Smooth muscle cell of the brain vasculature (primary cell): ENCODE results near the gene MAPK8IP2.
"Not testable (repeated sequence)": the region's sequence is repeated elsewhere in the genome, so short reads cannot be mapped to it uniquely, and the experiment has no call there.

ENCODE experiments used
- DNase-seq: peaks from one replicate; pipeline ENCODE4 v3.0.0-alpha.2; 2012; ENCODE audit warnings: low read depth, low spot score

MAPK8IP2 gene

DNA sequence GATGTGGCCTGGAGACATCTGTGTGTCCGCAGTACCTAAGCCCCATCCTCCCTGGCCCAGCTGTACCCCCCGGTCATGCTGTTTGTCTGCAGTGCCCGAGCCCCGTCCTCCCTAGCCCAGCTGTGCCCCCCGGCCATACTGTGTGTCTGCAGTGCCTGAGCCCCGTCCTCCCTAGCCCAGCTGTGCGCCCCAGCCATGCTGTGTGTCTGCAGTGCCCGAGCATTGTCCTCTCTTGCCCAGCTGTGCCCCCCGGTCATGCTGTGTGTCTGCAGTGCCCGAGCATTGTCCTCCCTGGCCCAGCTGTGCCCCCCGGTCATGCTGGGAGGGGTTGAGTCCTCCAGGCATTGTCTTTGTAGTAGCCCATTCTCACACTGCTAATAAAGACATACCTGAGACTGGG lies 35.0 kb downstream of the MAPK8IP2 start:
- DNase-seq = no peak

DNA sequence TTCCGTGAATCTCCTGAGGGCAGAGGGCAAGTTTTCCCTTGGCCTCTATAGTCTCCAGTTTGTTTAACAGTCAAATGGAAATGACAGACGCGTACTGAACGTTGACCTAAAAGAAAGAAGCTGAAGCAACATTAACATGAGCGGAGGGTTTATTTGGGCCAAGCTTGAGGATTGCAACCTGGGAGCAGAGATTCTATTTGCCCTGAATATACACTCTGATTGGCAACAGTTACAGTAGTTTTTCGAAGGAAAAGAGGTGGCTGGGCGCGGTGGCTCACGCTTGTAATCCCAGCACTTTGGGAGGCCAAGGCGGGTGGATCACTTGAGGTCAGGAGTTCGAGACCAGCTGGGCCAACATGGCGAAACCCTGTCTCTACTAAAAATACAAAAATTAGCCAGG lies 39.7 kb downstream of the MAPK8IP2 start:
- not testable (repeated sequence) for DNase-seq

DNA sequence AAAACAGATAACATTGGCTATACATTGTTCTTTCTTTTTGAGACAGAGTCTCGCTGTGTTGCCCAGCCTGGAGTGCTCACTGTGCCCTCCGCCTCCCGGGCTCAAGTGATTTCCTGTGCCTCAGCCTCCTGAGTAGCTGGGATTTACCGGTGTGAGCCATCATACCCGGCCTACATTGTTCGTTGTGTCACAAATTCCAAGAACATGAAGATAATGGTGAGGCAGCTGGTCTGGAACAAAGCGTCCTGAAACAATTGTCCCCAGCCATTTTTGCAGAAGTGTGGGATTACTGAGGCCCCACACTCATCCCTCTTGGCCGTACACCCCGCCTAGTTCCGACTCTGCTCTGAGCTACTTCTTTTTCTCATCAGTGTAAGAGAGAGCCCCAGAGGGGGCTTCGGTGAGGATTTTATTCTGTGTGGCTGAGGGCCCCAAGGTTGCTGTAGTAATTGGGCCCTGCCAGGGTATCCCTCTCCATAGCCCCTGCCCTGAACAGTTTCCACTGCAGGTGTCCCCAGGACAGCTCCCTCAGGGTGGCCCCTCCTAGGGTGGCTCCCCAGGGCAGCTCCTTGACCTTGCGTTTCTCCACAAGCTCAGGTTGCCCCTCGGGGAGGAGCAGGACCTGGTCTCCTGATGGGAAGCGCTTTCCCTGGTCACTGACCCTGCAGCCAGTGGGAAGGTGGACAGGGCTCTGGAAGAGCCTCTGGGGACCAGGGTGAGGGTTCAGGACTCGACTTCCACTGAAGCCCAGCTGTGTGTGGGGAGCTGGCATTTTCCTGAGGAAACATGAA lies 40.5 kb downstream of the MAPK8IP2 start:
- no peak for DNase-seq

DNA sequence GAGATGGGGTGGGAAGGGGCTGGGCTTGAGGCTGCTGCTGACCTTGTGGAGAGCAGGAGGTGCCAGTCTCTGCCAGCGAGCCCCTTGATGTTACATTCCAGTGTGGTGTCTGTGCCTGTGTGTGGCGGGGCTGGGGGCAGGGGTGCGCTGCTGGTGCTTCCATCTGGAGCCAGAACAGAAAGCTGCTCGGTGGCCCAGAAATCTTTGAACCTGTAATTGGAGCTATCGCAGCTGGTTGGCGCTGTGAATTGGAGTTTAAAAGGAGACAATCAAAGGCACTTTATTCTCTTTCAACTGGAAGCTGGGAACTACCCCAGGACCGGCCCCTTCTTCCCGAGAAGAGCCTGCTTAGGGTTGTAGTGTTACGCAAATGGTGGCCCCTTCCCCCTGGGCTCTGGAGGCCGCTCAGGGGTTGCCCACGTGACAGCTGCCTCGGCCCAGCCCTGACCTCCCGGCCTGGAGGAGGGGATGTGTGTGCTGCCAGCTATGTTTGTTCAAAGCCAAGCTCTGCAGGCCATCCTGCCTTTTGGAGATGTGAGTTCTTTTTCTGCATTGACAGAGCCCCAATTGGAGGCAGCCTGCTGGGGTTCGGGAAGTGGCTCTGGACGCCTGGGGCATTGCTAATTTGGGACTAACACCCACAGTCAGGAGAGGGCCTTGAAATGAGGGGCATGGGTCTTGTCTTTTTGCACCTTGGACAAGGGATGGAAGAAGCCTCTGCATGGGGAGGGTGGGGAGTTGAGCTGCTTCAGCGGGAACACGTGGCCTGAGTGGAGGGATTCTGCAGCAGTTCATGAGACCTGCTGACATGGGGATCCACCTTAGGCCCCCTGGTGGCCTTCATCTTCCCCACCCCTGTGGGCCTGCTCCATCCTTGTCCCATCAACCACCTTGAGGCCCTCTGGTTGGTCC lies 41.4 kb downstream of the MAPK8IP2 start:
- DNase-seq = peak; percentile 69

DNA sequence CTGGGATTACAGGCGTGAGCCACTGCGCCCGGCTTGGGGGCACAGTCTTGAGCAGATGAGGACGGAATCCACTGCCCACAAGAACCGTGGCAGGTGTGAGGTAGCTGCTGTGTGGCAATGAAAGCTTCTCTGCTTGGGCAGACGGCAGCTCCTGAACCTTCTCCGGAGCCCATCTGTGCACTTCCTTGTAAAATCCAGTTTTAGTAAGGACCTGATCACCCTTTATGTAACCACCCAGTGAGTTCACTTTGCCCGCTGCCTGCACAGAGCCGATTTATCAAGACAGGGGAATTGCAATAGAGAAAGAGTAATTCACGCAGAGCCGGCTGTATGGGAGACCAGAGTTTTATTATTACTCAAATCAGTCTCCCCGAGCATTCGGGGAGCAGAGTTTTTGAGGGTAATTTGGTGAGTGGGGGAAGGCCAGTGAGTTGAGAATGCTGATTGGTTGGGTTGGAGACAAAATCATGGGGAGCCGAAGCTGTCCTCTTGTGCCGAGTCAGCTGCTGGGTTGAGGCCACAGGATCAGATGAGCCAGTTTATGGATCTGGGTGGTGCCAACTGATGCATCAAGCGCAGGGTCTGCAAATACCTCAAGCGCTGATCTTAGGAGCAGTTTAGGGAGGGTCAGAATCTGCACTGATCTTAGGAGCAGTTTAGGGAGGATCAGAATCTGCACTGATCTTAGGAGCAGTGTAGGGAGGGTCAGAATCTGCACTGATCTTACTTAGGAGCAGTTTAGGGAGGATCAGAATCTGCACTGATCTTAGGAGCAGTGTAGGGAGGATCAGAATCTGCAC lies 42.6 kb downstream of the MAPK8IP2 start:
- DNase-seq = not testable (repeated sequence)

DNA sequence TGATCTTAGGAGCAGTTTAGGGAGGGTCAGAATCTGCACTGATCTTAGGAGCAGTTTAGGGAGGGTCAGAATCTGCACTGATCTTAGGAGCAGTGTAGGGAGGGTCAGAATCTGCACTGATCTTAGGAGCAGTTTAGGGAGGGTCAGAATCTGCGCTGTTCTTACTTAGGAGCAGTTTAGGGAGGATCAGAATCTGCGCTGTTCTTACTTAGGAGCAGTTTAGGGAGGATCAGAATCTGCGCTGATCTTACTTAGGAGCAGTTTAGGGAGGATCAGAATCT lies 43.2 kb downstream of the MAPK8IP2 start:
- DNase-seq = not testable (repeated sequence)

DNA sequence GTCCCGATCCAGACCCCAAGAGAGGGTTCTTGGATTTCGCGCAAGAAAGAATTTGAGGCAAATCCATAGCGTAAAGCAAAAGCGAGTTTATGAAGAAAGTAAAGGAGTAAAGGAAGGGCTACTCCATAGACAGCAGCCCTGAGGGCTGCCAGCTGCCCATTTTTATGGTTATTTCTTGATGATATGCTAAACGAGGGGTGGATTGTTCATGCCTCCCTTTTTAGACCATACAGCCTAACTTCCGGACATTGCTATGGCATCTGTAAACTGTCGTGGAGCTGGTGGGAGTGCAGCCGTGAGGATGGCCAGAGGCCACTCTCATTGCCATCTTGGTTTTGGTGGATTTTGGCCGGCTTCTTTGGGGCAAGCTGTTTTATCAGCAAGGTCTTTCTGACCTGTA lies 52.7 kb downstream of the MAPK8IP2 start:
- DNase-seq = no peak

DNA sequence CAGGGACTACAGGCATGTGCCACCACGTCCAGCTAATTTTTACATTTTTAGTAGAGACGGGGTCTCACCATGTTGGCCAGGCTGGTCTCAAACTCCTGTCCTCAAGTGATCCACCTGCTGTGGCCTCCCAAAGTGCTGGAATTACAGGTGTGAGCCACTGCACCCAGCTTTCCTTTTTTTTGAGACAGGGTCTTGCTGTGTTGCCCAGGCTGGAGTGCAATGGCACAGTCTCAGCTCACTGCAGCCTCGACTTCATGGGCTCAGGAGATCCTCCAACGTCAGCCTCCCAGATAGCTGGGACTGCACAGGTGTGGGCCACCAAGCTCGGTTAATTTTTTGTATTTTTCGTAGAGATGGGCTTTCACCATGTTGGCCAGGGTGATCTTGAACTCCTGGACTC lies 54.1 kb downstream of the MAPK8IP2 start:
- not testable (repeated sequence) for DNase-seq

DNA sequence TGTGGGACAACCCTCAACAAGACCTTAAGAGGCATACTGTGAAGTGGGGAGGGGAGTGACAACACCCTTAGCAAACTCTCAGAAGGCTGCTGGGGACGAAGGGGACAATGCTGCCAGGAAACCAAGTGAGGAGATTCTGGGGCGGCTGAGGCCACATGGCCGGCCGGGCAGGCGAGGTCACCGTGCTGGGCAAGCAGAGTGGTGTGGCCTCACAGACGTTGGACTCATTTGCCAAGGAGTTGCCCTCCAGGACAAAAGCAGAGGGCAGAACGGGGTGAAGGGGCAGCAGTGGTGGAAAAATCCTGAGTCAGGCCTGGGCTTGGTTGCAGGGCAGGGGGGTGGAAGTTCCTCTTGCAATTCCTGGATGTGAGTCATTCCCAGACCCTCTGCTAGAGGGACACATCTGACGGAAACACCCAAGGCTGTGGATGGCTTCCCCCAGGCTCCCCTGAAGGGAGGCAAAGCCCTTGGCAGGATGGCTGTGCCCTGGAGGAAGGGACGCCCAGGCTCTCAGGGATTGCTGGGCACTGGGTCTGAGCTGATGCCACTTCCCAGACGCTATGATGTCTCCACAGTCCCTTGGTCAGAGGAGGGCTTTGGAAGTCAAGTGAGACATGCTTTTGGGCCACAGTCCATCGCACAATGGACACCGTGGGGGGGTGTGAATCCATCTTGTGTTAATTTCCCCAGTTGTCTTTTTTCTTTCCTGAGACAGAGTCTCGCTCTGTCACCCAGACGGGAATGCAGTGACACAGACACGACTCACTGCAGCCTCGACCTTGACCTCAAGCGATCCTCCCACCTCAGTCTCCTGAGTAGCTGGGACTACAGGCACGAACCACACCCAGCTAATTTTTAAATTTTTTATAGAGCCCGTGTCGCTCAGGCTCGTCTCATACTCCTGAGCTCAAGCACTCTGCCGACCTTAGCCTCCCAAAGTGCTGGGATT lies 55.8 kb downstream of the MAPK8IP2 start:
- no peak for DNase-seq

DNA sequence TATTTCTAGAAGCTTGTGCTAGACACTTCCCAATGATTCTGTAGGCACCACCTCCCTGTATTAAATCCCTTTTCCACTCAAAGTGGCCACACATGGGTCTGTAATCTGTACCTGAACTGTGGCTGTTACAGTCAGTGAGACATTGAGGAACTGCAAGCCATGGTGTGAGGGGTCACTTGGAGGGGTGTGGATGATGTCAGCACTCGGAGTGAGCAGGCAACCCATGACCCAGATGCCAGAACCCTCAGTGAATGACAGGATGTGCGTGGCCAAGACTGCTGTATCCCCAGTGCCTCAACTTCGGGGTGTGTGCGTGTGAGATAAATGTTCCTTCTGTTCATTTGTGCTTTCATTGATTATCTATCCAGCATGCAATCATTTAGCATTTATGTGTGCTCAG lies 57.3 kb downstream of the MAPK8IP2 start:
- DNase-seq = no peak

DNA sequence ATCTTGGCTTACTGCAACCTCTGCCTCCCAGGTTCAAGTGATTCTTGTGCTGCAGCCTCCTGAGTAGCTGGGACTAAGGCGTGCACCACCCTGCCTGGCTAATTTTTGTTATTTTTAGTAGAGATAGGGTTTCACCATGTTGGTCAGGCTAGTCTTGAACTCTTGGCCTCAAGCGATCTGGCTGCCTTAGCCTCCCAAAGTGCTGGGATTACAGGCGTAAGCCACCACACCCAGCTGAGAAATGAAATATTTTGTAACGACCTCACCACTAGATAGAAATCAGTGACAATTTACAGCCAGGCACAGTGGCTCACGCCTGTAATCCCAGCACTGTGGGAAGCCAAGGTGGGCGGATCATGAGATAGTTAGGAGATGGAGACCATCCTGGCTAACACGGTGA lies 59.1 kb downstream of the MAPK8IP2 start:
- DNase-seq = not testable (repeated sequence)

DNA sequence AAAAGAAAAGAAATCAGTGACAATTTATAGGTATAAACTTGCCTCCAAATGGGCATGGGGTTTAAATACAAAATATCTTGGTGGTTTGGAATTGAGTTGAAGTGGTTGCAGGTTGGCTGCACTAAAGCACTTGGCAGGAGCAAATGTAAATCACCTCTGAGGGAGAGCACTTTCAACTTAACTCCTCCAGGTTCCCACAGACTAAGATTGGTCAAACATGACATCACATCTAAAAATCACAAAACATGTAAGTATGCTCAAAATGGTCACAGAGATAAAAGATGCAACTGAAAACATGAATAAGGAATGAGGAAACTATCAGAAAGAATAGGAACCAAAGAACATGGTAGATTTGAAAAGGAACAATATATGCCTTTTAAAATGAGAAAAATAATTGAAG lies 59.7 kb downstream of the MAPK8IP2 start:
- no peak for DNase-seq
